Measurements from ENCODE around the gene RCAN1.
A peak's percentile ranks its signal among the peaks of the same experiment; 100 is the strongest.

The RCAN1 gene

GRCh38 chr21:34526241-34526617 lies 88.7 kb downstream of the RCAN1 start:
- TF ChIP-seq EZH2phosphoT487 (IDR thresholded peaks at IDR 0.05; ENCODE audit: low read depth), result no peak
- no peak for TF ChIP-seq CTCF (IDR thresholded peaks at IDR 0.05; ENCODE audit: low read depth, low read length)
- H3K9ac ChIP-seq (ENCODE audit: low read length), result peak overlapping the region; percentile 25; the same call in 1 of the 2 replicates
- no peaks in the 10 kb centered on the region for H4K20me1 ChIP-seq (ENCODE audit: insufficient read depth, low read length)
- peaks cover 15% of the 10 kb centered on the region for H3K27me3 ChIP-seq (ENCODE audit: low read depth, low read length)
- no peaks in the 10 kb centered on the region for H3K9me3 ChIP-seq (ENCODE audit: insufficient read depth, low read length)
- peak overlapping the region; percentile 67 for H3K4me3 ChIP-seq (ENCODE audit: low read length)
- H3K27ac ChIP-seq (ENCODE audit: low read length), result no peak overlapping the region
- no peaks in the 10 kb centered on the region for H3K79me2 ChIP-seq (ENCODE audit: low read length)
- H2AFZ ChIP-seq (ENCODE audit: low read depth, low read length), result peak overlapping the region; percentile 86; the same call in 1 of the 2 replicates
- H3K4me2 ChIP-seq (ENCODE audit: low read length), result peak overlapping the region; percentile 80
- peaks cover 21% of the 10 kb centered on the region for H3K4me1 ChIP-seq (ENCODE audit: low read length)
- H3K36me3 ChIP-seq (replicated peaks; ENCODE audit: low read depth, low read length), result no peaks in the 10 kb centered on the region

- H3K36me3 ChIP-seq (replicated peaks; ENCODE audit: low read depth, low read length), result no peaks in the 10 kb centered on the region
- peak overlapping the region; percentile 22 for H3K4me2 ChIP-seq (ENCODE audit: low read length)
- TF ChIP-seq CTCF (IDR thresholded peaks at IDR 0.05; ENCODE audit: low read depth, low read length), result no peak
- no peak for TF ChIP-seq EZH2phosphoT487 (IDR thresholded peaks at IDR 0.05; ENCODE audit: low read depth)
- no peak overlapping the region for H3K4me3 ChIP-seq (ENCODE audit: low read length)
- H3K79me2 ChIP-seq (ENCODE audit: low read length), result no peaks in the 10 kb centered on the region
- H4K20me1 ChIP-seq (ENCODE audit: insufficient read depth, low read length), result no peaks in the 10 kb centered on the region
- no peak overlapping the region for H3K27ac ChIP-seq (ENCODE audit: low read length)
- no peak overlapping the region for H2AFZ ChIP-seq (ENCODE audit: low read depth, low read length)
- peaks cover 15% of the 10 kb centered on the region for H3K27me3 ChIP-seq (ENCODE audit: low read depth, low read length)
- no peaks in the 10 kb centered on the region for H3K9me3 ChIP-seq (ENCODE audit: insufficient read depth, low read length)
- H3K4me1 ChIP-seq (ENCODE audit: low read length), result peaks cover 21% of the 10 kb centered on the region
- H3K9ac ChIP-seq (ENCODE audit: low read length), result no peak overlapping the region
These were observed 90.0 kb downstream of the RCAN1 start for GRCh38 chr21:34524646-34525601.

GRCh38 chr21:34523019-34523555 lies 91.8 kb downstream of the RCAN1 start:
- Histone ChIP-seq H3K4me3 (ENCODE audit: low read length) (no peak overlapping the region), H3K9ac (ENCODE audit: low read length) (no peak overlapping the region), H3K27me3 (ENCODE audit: low read depth, low read length) (peaks cover 8% of the 10 kb centered on the region), H3K79me2 (ENCODE audit: low read length) (no peaks in the 10 kb centered on the region), H2AFZ (ENCODE audit: low read depth, low read length) (no peak overlapping the region), H3K27ac (ENCODE audit: low read length) (no peak overlapping the region), H3K4me1 (ENCODE audit: low read length) (peaks cover 21% of the 10 kb centered on the region), H3K36me3 (replicated peaks; ENCODE audit: low read depth, low read length) (no peaks in the 10 kb centered on the region), H3K9me3 (ENCODE audit: insufficient read depth, low read length) (no peaks in the 10 kb centered on the region), H3K4me2 (ENCODE audit: low read length) (no peak overlapping the region), H4K20me1 (ENCODE audit: insufficient read depth, low read length) (no peaks in the 10 kb centered on the region)
- TF ChIP-seq CTCF (IDR thresholded peaks at IDR 0.05; ENCODE audit: low read depth, low read length), result no peak
- no peak for TF ChIP-seq EZH2phosphoT487 (IDR thresholded peaks at IDR 0.05; ENCODE audit: low read depth)

GRCh38 chr21:34522284-34522683 lies 92.6 kb downstream of the RCAN1 start:
- H3K27me3 ChIP-seq (ENCODE audit: low read depth, low read length), result peaks cover 3% of the 10 kb centered on the region; the same call in 1 of the 2 replicates
- no peak overlapping the region for H3K4me3 ChIP-seq (ENCODE audit: low read length)
- no peaks in the 10 kb centered on the region for H3K9me3 ChIP-seq (ENCODE audit: insufficient read depth, low read length)
- H3K27ac ChIP-seq (ENCODE audit: low read length), result no peak overlapping the region
- H3K9ac ChIP-seq (ENCODE audit: low read length), result no peak overlapping the region
- H3K79me2 ChIP-seq (ENCODE audit: low read length), result no peaks in the 10 kb centered on the region
- H3K4me2 ChIP-seq (ENCODE audit: low read length), result no peak overlapping the region
- TF ChIP-seq CTCF (IDR thresholded peaks at IDR 0.05; ENCODE audit: low read depth, low read length) (no peak), EZH2phosphoT487 (IDR thresholded peaks at IDR 0.05; ENCODE audit: low read depth) (no peak)
- no peaks in the 10 kb centered on the region for H3K36me3 ChIP-seq (replicated peaks; ENCODE audit: low read depth, low read length)
- no peaks in the 10 kb centered on the region for H4K20me1 ChIP-seq (ENCODE audit: insufficient read depth, low read length)
- H2AFZ ChIP-seq (ENCODE audit: low read depth, low read length), result no peak overlapping the region
- peaks cover 21% of the 10 kb centered on the region for H3K4me1 ChIP-seq (ENCODE audit: low read length)

Measured in OCI-LY3 (cell line).